OCI-LY1 (cell line): ENCODE data around the gene GJB6.

ENCODE experiments used
- H2AFZ ChIP-seq: fragments of 200-600 bp; sonication (generic), shearing (Covaris generic); 2 replicates; pipeline ENCODE4 v1.6.0; 2014; ENCODE audit warnings: antibody characterized with exemption, mild to moderate bottlenecking, low read length
- H3F3A ChIP-seq: fragments of 200-600 bp; sonication (generic), shearing (Covaris generic); 2 replicates; pipeline ENCODE4 v1.6.0; 2014; ENCODE audit warnings: mild to moderate bottlenecking, antibody characterized with exemption, low read length, moderate library complexity; ENCODE audit not compliant: insufficient read depth
- H3K27ac ChIP-seq: fragments of 200-600 bp; sonication (generic); 2 replicates; pipeline ENCODE4 v1.5.1; 2014; ENCODE audit warnings: low read length, mixed run types, mild to moderate bottlenecking, low read depth; ENCODE audit not compliant: poor library complexity, severe bottlenecking
- H3K27me3 ChIP-seq: fragments of 200-600 bp; sonication (generic); 2 replicates; pipeline ENCODE4 v1.6.0; 2014; ENCODE audit warnings: antibody characterized with exemption, mild to moderate bottlenecking, low read length, moderate library complexity; ENCODE audit not compliant: insufficient read depth
- H3K36me3 ChIP-seq: fragments of 200-600 bp; sonication (generic); 2 replicates; pipeline ENCODE4 v1.6.1; 2014; ENCODE audit warnings: mild to moderate bottlenecking, antibody characterized with exemption, low read length, moderate library complexity, mixed read lengths; ENCODE audit not compliant: insufficient read depth
- H3K4me1 ChIP-seq: fragments of 200-600 bp; sonication (generic); 2 replicates; pipeline ENCODE4 v1.5.1; 2014; ENCODE audit warnings: mild to moderate bottlenecking, low read length, moderate library complexity; ENCODE audit not compliant: insufficient read depth, severe bottlenecking
- H3K4me2 ChIP-seq: fragments of 200-600 bp; sonication (generic), shearing (Covaris generic); 2 replicates; pipeline ENCODE4 v1.6.1; 2014; ENCODE audit warnings: low read length
- H3K4me3 ChIP-seq: fragments of 200-600 bp; sonication (generic); 2 replicates; pipeline ENCODE4 v1.5.1; 2014; ENCODE audit warnings: low read length, low read depth, mild to moderate bottlenecking, mixed read lengths; ENCODE audit not compliant: poor library complexity, severe bottlenecking
- H3K79me2 ChIP-seq: fragments of 200-600 bp; shearing (Covaris generic); 2 replicates; pipeline ENCODE4 v1.6.1; 2016; ENCODE audit warnings: mixed run types, low read length, mixed read lengths; ENCODE audit not compliant: insufficient read depth
- H3K9ac ChIP-seq: fragments of 200-600 bp; sonication (generic), shearing (Covaris generic); 2 replicates; pipeline ENCODE4 v1.6.1; 2014; ENCODE audit warnings: mild to moderate bottlenecking, low read length, mixed read lengths
- H3K9me2 ChIP-seq: fragments of 200-600 bp; sonication (generic), shearing (Covaris generic); 2 replicates; pipeline ENCODE4 v1.6.1; 2014; ENCODE audit warnings: low read depth, mild to moderate bottlenecking, low read length, mixed read lengths
- H3K9me3 ChIP-seq: fragments of 200-600 bp; shearing (Covaris generic); 2 replicates; pipeline ENCODE4 v1.6.1; 2014; ENCODE audit warnings: low read length, mixed read lengths
- H4K20me1 ChIP-seq: fragments of 200-600 bp; sonication (generic), shearing (Covaris generic); 2 replicates; pipeline ENCODE4 v1.6.0; 2016; ENCODE audit warnings: mild to moderate bottlenecking, low read length; ENCODE audit not compliant: insufficient read depth
- EZH2 ChIP-seq: fragments of 200-600 bp; sonication (generic), shearing (Covaris generic); IDR thresholded peaks from 2 replicates; pipeline ENCODE4 v1.8.0; 2017; ENCODE audit warnings: borderline replicate concordance, mixed run types, mild to moderate bottlenecking, antibody characterized with exemption, low read length, moderate library complexity, mixed read lengths
- TF ChIP-seq, protein P1 (sequence below): fragments of 200-600 bp; sonication (generic), shearing (Covaris generic); IDR thresholded peaks from 2 replicates; pipeline ENCODE4 v1.5.1; 2017; ENCODE audit warnings: mild to moderate bottlenecking, antibody characterized with exemption, low read length, moderate library complexity, mixed read lengths

GJB6 gene

DNA sequence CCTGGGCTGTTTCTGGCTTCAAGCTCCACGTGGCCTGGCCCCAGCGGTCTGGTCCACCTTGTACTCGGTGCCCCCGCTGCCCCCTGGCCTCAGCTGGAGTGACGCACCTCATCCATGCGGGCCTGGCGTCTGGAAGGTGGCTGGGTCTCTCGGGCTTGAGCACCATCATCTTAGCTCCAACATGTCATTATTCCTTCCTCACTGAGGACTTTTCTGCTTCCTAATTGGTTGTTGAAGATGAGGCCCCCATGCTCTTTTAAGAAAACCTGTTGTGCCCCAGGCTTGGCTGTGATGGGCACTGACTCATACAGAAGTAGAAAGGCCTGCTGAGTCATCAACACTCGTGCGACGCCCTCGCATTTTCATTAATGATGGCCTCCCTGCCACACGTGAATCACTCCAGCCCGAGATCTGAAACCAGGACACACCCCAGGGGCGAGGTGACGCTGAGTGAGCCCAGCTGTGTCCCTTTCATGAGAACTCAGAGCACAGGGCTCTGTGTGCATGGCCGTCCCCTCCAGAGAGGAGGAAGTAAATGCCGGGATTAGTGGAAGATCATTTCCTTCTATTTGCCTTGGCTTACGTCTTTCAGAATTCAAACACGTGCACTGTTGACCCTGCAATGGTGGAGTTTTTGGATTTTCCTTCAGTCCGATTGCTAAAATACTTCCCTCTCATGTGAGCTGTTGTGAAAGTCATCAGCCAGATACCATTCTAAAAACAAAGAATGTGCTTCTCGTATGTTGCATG lies 57.3 kb downstream of the GJB6 start:
- Histone ChIP-seq H3K36me3 (no peaks in the 10 kb centered on the region), H3K9ac (no peak overlapping the region), H2AFZ (no peak overlapping the region), H3F3A (no peaks in the 10 kb centered on the region), H3K4me3 (no peak overlapping the region), H3K9me3 (no peaks in the 10 kb centered on the region), H3K9me2 (no peaks in the 10 kb centered on the region), H4K20me1 (no peaks in the 10 kb centered on the region), H3K4me2 (no peak overlapping the region), H3K79me2 (no peaks in the 10 kb centered on the region), H3K27ac (no peak overlapping the region), H3K27me3 (no peaks in the 10 kb centered on the region; the same call in 1 of the 2 replicates), H3K4me1 (no peaks in the 10 kb centered on the region)
- no peak for TF ChIP-seq EZH2

DNA sequence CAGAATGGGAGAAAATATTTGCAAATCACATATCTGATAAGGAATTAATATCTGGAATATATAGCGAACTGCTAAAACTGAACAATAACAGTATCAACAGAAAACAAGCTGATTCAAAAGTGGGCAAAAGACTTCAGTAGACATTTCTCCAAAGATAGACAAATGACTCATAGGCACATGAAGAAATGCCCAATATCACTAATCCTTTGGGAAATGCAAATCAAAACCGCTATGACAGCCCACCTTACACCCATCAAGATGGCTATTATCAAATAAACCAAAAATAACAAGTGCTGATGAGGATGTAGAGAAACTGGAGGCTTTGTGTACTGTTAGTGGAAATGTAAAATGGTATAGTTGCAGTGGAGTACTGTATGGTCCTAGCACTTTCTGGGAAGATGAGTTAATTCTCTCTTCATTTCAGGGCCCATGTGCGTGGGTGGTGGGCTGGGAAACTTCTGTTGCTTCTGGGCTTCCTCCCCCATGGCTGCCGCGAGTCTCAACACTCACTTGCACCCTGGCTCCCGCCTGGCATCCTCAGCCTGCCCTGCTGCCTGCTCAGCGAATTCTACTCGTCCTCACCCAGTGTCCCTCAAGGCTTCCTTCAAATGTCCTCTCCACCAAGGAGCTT lies 58.9 kb downstream of the GJB6 start:
- Histone ChIP-seq H3K79me2 (no peaks in the 10 kb centered on the region), H3K9me3 (no peaks in the 10 kb centered on the region)

More for the DNA sequence above, 58.9 kb downstream of the GJB6 start:
- H3K4me2 ChIP-seq: no peak overlapping the region
- H3F3A ChIP-seq: no peaks in the 10 kb centered on the region
- no peaks in the 10 kb centered on the region for H3K36me3 ChIP-seq
- H3K4me3 ChIP-seq: no peak overlapping the region
- H3K27me3 ChIP-seq: no peaks in the 10 kb centered on the region
- TF ChIP-seq, protein P1, sequence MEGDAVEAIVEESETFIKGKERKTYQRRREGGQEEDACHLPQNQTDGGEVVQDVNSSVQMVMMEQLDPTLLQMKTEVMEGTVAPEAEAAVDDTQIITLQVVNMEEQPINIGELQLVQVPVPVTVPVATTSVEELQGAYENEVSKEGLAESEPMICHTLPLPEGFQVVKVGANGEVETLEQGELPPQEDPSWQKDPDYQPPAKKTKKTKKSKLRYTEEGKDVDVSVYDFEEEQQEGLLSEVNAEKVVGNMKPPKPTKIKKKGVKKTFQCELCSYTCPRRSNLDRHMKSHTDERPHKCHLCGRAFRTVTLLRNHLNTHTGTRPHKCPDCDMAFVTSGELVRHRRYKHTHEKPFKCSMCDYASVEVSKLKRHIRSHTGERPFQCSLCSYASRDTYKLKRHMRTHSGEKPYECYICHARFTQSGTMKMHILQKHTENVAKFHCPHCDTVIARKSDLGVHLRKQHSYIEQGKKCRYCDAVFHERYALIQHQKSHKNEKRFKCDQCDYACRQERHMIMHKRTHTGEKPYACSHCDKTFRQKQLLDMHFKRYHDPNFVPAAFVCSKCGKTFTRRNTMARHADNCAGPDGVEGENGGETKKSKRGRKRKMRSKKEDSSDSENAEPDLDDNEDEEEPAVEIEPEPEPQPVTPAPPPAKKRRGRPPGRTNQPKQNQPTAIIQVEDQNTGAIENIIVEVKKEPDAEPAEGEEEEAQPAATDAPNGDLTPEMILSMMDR: no peak
- TF ChIP-seq EZH2: no peak
- H4K20me1 ChIP-seq: no peaks in the 10 kb centered on the region
- H3K27ac ChIP-seq: no peak overlapping the region
- H3K4me1 ChIP-seq: no peaks in the 10 kb centered on the region
- no peaks in the 10 kb centered on the region for H3K9me2 ChIP-seq
- no peak overlapping the region for H3K9ac ChIP-seq
- no peak overlapping the region for H2AFZ ChIP-seq
